Mesenchymal stem cell (in vitro differentiated cells and primary cell): ENCODE results near the gene LARP4.
"Not testable (repeated sequence)": the region's sequence is repeated elsewhere in the genome, so short reads cannot be mapped to it uniquely, and the experiment has no call there.

Source experiments
- DNase-seq: peaks from one replicate; pipeline ENCODE4 v3.0.0-alpha.2; 2013
- H2AFZ ChIP-seq: one replicate; pipeline ENCODE4 v1.6.1; 2013; ENCODE audit warnings: low read depth, mild to moderate bottlenecking, control low read depth, inconsistent platforms, low read length, moderate library complexity
- H2AK5ac ChIP-seq: 2 replicates; pipeline ENCODE4 v1.6.1; 2013; ENCODE audit warnings: low read length, moderate library complexity, mild to moderate bottlenecking, inconsistent platforms; ENCODE audit not compliant: severe bottlenecking
- H2BK120ac ChIP-seq: one replicate; pipeline ENCODE4 v1.6.1; 2013; ENCODE audit warnings: low read depth, mild to moderate bottlenecking, inconsistent platforms, low read length, moderate library complexity
- H2BK12ac ChIP-seq, 2 experiments: one replicate each; pipeline ENCODE4 v1.6.1; 2013; ENCODE audit warnings: inconsistent platforms in 2 of 2, low read length in 2 of 2, mild to moderate bottlenecking in 2 of 2, moderate library complexity in 2 of 2, control low read depth in 1 of 2
- H2BK15ac ChIP-seq: one replicate; pipeline ENCODE4 v1.6.1; 2013; ENCODE audit warnings: mild to moderate bottlenecking, low read depth, inconsistent platforms; ENCODE audit not compliant: poor library complexity, severe bottlenecking
- H2BK5ac ChIP-seq: 2 replicates; pipeline ENCODE4 v1.6.1; 2013; ENCODE audit warnings: low read depth, mild to moderate bottlenecking, low read length, control low read depth, inconsistent platforms; ENCODE audit not compliant: poor library complexity, severe bottlenecking
- H3K14ac ChIP-seq, 2 experiments: one replicate each; pipeline ENCODE4 v1.6.1; 2013; ENCODE audit warnings: inconsistent platforms in 2 of 2, low read length in 2 of 2, control low read depth in 1 of 2, mild to moderate bottlenecking in 1 of 2, moderate library complexity in 1 of 2
- H3K18ac ChIP-seq, 2 experiments: one replicate each; pipeline ENCODE4 v1.6.1; 2013; ENCODE audit warnings: inconsistent platforms in 2 of 2, low read length in 2 of 2, control low read depth in 1 of 2, low read depth in 1 of 2, mild to moderate bottlenecking in 1 of 2
- H3K23ac ChIP-seq, 2 experiments: one replicate each; pipeline ENCODE4 v1.6.1; 2013; ENCODE audit warnings: inconsistent platforms in 2 of 2, low read length in 2 of 2, mild to moderate bottlenecking in 2 of 2, moderate library complexity in 2 of 2, control low read depth in 1 of 2
- H3K27ac ChIP-seq: 2 replicates; pipeline ENCODE4 v1.5.1; 2013; ENCODE audit warnings: mild to moderate bottlenecking, moderate library complexity, low read length, control low read depth, inconsistent platforms; ENCODE audit not compliant: poor library complexity, severe bottlenecking
- H3K27me3 ChIP-seq, 2 experiments: 2 replicates each; pipeline versions ENCODE4 v1.6.1 to v1.7.0; 2013; ENCODE audit warnings: low read length in 2 of 2, mild to moderate bottlenecking in 2 of 2, moderate library complexity in 2 of 2, control low read depth in 1 of 2, inconsistent platforms in 1 of 2; ENCODE audit not compliant: control insufficient read depth in 1 of 2, insufficient read depth in 1 of 2
- H3K36me3 ChIP-seq, 2 experiments: 2 replicates each; pipeline versions ENCODE4 v1.6.1 to v1.7.0; 2013; ENCODE audit warnings: low read length in 2 of 2, control low read depth in 1 of 2, inconsistent platforms in 1 of 2, low read depth in 1 of 2, mild to moderate bottlenecking in 1 of 2; ENCODE audit not compliant: insufficient read depth in 2 of 2, control insufficient read depth in 1 of 2
- H3K4ac ChIP-seq, 2 experiments: one replicate each; pipeline ENCODE4 v1.6.1; 2013; ENCODE audit warnings: inconsistent platforms in 2 of 2, low read length in 2 of 2, mild to moderate bottlenecking in 2 of 2, moderate library complexity in 2 of 2, control low read depth in 1 of 2, low read depth in 1 of 2
- H3K4me1 ChIP-seq: 2 replicates; pipeline ENCODE4 v1.6.1; 2013; ENCODE audit warnings: low read depth, low read length, control low read depth; ENCODE audit not compliant: control insufficient read depth, insufficient read depth
- H3K4me2 ChIP-seq: 2 replicates; pipeline ENCODE4 v1.6.1; 2013; ENCODE audit warnings: low read length, mild to moderate bottlenecking, inconsistent platforms; ENCODE audit not compliant: poor library complexity, severe bottlenecking
- H3K4me3 ChIP-seq, 2 experiments: 2 replicates each; pipeline versions ENCODE4 v1.5.1 to v1.7.0; 2013; ENCODE audit warnings: low read length in 2 of 2, mild to moderate bottlenecking in 2 of 2, control low read depth in 1 of 2, low read depth in 1 of 2; ENCODE audit not compliant: insufficient read depth in 1 of 2
- H3K79me1 ChIP-seq: replicated peaks from 2 replicates; pipeline ENCODE4 v1.6.1; 2013; ENCODE audit warnings: mild to moderate bottlenecking, control low read depth, low read length, inconsistent platforms; ENCODE audit not compliant: poor library complexity, severe bottlenecking
- H3K9ac ChIP-seq: 2 replicates; pipeline ENCODE4 v1.7.0; 2013; ENCODE audit warnings: mild to moderate bottlenecking, low read length, moderate library complexity
- H3K9me3 ChIP-seq: 2 replicates; pipeline ENCODE4 v1.7.0; 2013; ENCODE audit warnings: mild to moderate bottlenecking, low read length; ENCODE audit not compliant: control insufficient read depth
- H4K8ac ChIP-seq: one replicate; pipeline ENCODE4 v1.6.1; 2013; ENCODE audit warnings: inconsistent platforms, mild to moderate bottlenecking, low read length, moderate library complexity
- H4K91ac ChIP-seq: one replicate; pipeline ENCODE4 v1.6.1; 2013; ENCODE audit warnings: mild to moderate bottlenecking, low read length, inconsistent platforms
- WGBS: methylation state at CpG from one replicate; pipeline ENCODE4 v1.1.7; 2013; ENCODE audit warnings: mixed read lengths; 5-methylcytosine and 5-hydroxymethylcytosine counted together

The LARP4 gene

DNA sequence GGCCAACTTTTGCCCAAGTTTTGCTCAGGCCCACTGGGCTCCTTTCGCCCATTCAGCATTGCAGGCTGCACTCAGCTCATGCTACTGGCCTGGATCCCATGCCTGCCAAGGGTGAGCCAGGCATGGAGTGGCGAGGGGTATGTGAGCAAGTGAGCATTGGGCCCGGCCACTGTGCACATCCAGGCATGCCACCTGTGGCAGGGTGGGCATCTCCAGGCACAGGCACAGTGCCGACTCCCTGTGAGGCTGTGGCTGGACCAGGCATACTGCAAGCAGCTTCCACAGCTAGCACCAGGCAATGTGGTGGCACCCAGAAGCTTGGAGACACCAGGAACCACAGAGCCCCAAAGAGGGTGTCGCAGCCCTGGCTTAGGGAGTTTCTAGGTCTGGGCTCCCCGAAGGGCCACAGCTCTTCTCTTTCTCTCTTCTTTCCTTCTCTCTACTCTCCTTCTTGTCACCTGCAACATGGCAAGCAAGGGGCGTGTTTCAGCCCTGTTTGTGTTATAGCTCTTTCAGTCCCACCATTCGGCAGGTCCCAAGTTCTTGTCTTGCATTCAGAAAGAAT, 19.8 kb upstream of the LARP4 start:
- Histone ChIP-seq H3K18ac (peak overlapping the region in 1 of 2 experiments; percentile 62), H2BK15ac (no peak overlapping the region), H3K9ac (no peak overlapping the region), H3K27me3 (no peaks in the 10 kb centered on the region), H3K4me1 (peaks cover 4% of the 10 kb centered on the region), H2BK5ac (no peak overlapping the region), H4K91ac (no peak overlapping the region), H3K4me3 (no peak overlapping the region), H3K23ac (no peak overlapping the region), H3K14ac (peak overlapping the region in 1 of 2 experiments; percentile 48), H3K9me3 (no peaks in the 10 kb centered on the region), H3K27ac (no peak overlapping the region), H3K4me2 (no peak overlapping the region), H4K8ac (no peak overlapping the region), H3K4ac (no peak overlapping the region), H2AK5ac (peak overlapping the region; percentile 27), H3K36me3 (no peaks in the 10 kb centered on the region), H2BK12ac (no peak overlapping the region), H2AFZ (no peak overlapping the region), H3K79me1 (no peaks in the 10 kb centered on the region), H2BK120ac (no peak overlapping the region)
- no peak for DNase-seq
- 96% methylated on average over 8 of the region's 8 CpGs for WGBS

DNA sequence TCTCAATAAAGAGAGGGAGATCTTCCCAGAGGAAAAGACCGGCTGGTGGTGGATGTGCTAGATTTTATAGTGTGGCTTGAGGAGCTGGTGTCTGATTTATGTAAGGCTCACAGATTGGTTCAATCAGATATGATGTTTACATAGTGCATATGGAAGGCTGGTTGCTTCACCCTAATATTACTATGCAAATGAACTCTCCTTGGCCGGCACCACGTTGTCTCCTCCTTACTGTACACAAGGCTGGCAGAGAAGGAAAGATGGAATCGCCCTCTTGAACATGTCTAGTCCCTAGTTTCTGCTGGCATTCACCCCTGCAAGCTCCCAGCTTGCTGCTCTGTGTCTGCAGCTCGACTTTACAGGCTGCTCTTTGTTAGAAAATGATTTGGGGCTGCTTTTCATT, 13.2 kb upstream of the LARP4 start:
- Histone ChIP-seq H3K4me2 (no peak overlapping the region), H4K8ac (peak overlapping the region; percentile 84), H3K27ac (no peak overlapping the region), H3K27me3 (no peaks in the 10 kb centered on the region), H3K14ac (no peak overlapping the region), H3K23ac (no peak overlapping the region), H3K4me3 (peak overlapping the region in 1 of 2 experiments; percentile 26), H2BK5ac (no peak overlapping the region), H2AFZ (no peak overlapping the region), H3K9me3 (no peaks in the 10 kb centered on the region), H2BK12ac (no peak overlapping the region), H2BK15ac (no peak overlapping the region), H3K36me3 (no peaks in the 10 kb centered on the region), H3K4ac (no peak overlapping the region), H2BK120ac (no peak overlapping the region), H3K4me1 (peaks cover 4% of the 10 kb centered on the region), H3K9ac (peak overlapping the region; percentile 21), H3K79me1 (no peaks in the 10 kb centered on the region), H3K18ac (no peak overlapping the region), H2AK5ac (no peak overlapping the region), H4K91ac (no peak overlapping the region)
- WGBS: 56% methylated on average over 5 of the region's 5 CpGs
- no peak for DNase-seq

DNA sequence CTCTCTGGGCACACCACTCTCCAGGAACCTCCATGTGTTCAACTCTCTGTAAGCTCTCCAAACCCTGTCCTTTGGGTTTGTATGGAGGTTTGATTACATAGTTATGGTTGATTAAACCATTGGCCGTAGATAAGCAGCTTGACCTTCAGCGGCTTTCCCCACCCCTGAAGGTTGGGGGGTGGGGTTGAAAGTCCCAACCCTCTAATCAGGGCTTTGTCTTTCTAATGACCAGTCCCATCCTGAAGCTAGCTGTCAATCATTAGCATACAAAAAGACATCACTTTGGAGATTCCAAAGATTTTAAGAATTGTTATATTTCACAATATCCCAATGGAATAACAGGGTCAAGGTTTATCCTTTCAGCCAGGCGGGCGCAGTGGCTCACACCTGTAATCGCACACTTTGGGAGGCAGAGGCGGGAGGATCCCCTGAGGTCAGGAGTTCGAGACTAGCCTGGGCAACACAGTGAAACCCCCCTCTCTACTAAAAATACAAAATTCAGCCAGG, 12.7 kb upstream of the LARP4 start:
- no peaks in the 10 kb centered on the region for H3K79me1 ChIP-seq
- no peak overlapping the region for H3K9ac ChIP-seq
- no peak overlapping the region for H2BK15ac ChIP-seq
- no peak overlapping the region for H3K4ac ChIP-seq
- H3K18ac ChIP-seq: no peak overlapping the region
- H4K91ac ChIP-seq: no peak overlapping the region
- no peaks in the 10 kb centered on the region for H3K36me3 ChIP-seq
- H2BK120ac ChIP-seq: no peak overlapping the region
- H3K4me1 ChIP-seq: peaks cover 4% of the 10 kb centered on the region
- WGBS: 71% methylated on average over 7 of the region's 7 CpGs
- H2BK12ac ChIP-seq: no peak overlapping the region
- H3K23ac ChIP-seq: no peak overlapping the region
- H3K27ac ChIP-seq: no peak overlapping the region
- H3K27me3 ChIP-seq: no peaks in the 10 kb centered on the region
- H3K4me2 ChIP-seq: no peak overlapping the region
- no peak overlapping the region for H2AFZ ChIP-seq
- no peak overlapping the region for H4K8ac ChIP-seq
- H2BK5ac ChIP-seq: no peak overlapping the region
- no peak overlapping the region for H2AK5ac ChIP-seq
- no peak overlapping the region for H3K14ac ChIP-seq
- DNase-seq: no peak
- peak overlapping the region in 1 of 2 experiments; percentile 26 for H3K4me3 ChIP-seq
- no peaks in the 10 kb centered on the region for H3K9me3 ChIP-seq

DNA sequence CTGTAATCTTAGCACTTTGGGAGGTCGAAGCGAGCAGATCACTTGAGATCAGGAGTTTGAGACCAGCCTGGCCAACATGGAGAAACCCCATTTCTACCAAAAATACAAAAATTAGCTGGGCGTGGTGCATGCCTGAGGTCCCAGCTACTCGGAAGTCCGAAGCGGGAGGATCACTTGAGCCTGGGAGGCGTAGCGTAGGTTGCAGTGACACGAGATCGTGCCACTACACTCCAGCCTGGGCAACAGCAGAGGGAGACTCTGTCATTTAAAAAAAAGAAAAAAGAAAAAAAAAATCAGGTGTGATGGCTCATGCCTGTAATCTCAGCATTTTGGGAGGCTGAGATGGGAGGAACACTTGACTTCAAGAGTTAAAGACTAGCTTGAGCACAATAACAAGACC, 11.9 kb upstream of the LARP4 start:
- H3K14ac ChIP-seq, H3K9me3 ChIP-seq, H4K91ac ChIP-seq, H3K4ac ChIP-seq, H2AFZ ChIP-seq, H2BK5ac ChIP-seq, H3K9ac ChIP-seq, H2BK15ac ChIP-seq, H2BK12ac ChIP-seq, H2BK120ac ChIP-seq, H3K79me1 ChIP-seq, H3K4me3 ChIP-seq, H4K8ac ChIP-seq, H3K27me3 ChIP-seq, H3K4me2 ChIP-seq, DNase-seq, H3K27ac ChIP-seq, H2AK5ac ChIP-seq, H3K36me3 ChIP-seq, H3K23ac ChIP-seq, H3K18ac ChIP-seq, H3K4me1 ChIP-seq: not testable (repeated sequence)
- WGBS: 90% methylated on average over 10 of the region's 10 CpGs
